Mammary epithelial cell (primary cell): ENCODE measurements around the gene KIFC3.

Source experiments
- CTCF ChIP-seq, 2 donors: IDR thresholded peaks in 1 of 2; conservative IDR thresholded peaks in 1 of 2; 2 replicates each; pipeline ENCODE4 v1.5.1; 2011 to 2012; ENCODE audit warnings: inconsistent platforms in 2 of 2, low read length in 2 of 2, mild to moderate bottlenecking in 2 of 2, control low read depth in 1 of 2, low read depth in 1 of 2; ENCODE audit not compliant: insufficient read depth in 1 of 2; ENCODE audit errors: extremely low read depth in 1 of 2
- EZH2 ChIP-seq: IDR thresholded peaks from 2 replicates; pipeline ENCODE4 v1.6.1; 2012; ENCODE audit warnings: low read length, inconsistent platforms, borderline replicate concordance

GRCh38 chr16:57814896-57815295 lies 12.6 kb upstream of the KIFC3 start:
- TF ChIP-seq CTCF (conservative IDR thresholded peaks at IDR 0.05 in 1 of 2, IDR thresholded peaks at IDR 0.05 in 1 of 2; ENCODE audit: extremely low read depth in 1 of 2, insufficient read depth in 1 of 2, low read depth in 1 of 2, low read length in 2 of 2): no peak
- TF ChIP-seq EZH2: no peak
